Caco-2 (cell line): ENCODE data around the gene ZSCAN1. TPM values are rescaled to one million over a fixed set of nuclear protein-coding genes. Genes with fewer than 3 reads are reported as not detected.

Source experiments
- BruUV-seq: library from RNA; stranded (reverse); fragments of 400-500 nt; replicated peaks from 2 replicates; lab custom pipeline; 2021; lab: Mats Ljungman, UMichigan
- CTCF ChIA-PET: fragments of 300-600 bp; sonication (Branson Sonifier 250); formaldehyde crosslinking; loops from one replicate; lab custom pipeline; 2022; ENCODE audit warnings: antibody characterized with exemption; lab: Charles Lee
- POLR2A ChIA-PET: fragments of 300-600 bp; sonication (Branson Sonifier 250); formaldehyde crosslinking; loops from one replicate; lab custom pipeline; 2022; ENCODE audit warnings: antibody characterized with exemption; lab: Charles Lee
- DNase-seq, 2 experiments: peaks; one replicate each; pipeline versions ENCODE4 v3.0.0 to v3.0.0-alpha.2; 2020 to 2022
- H3K27me3 ChIP-seq: replicated peaks from 2 replicates; pipeline ENCODE4 v1.6.0; 2011; ENCODE audit warnings: low read length; ENCODE audit not compliant: control insufficient read depth, insufficient read depth
- H3K36me3 ChIP-seq: 2 replicates; pipeline ENCODE4 v1.5.1; 2011; ENCODE audit warnings: low read length; ENCODE audit not compliant: control insufficient read depth, insufficient read depth
- H3K4me1 ChIP-seq: fragments of 250-450 bp; sonication (Bioruptor Pico); 2 replicates; pipeline ENCODE4 v1.5.1; 2020; ENCODE audit warnings: mild to moderate bottlenecking
- H3K4me3 ChIP-seq: 2 replicates; pipeline ENCODE4 v1.5.1; 2011; ENCODE audit warnings: low read depth, mild to moderate bottlenecking, control low read depth, low read length
- H3K9me3 ChIP-seq: fragments of 250-450 bp; sonication (Bioruptor Pico); 2 replicates; pipeline ENCODE4 v1.5.1; 2020; ENCODE audit warnings: mild to moderate bottlenecking, moderate library complexity
- H3K27ac Mint-ChIP-seq: one replicate; pipeline ENCODE4 v1.8.0; 2022; ENCODE audit warnings: mixed read lengths; ENCODE audit not compliant: unreplicated experiment
- H3K27me3 Mint-ChIP-seq: one replicate; pipeline ENCODE4 v1.8.0; 2022; ENCODE audit warnings: mixed read lengths; ENCODE audit not compliant: insufficient read depth, unreplicated experiment
- H3K36me3 Mint-ChIP-seq: one replicate; pipeline ENCODE4 v1.8.0; 2022; ENCODE audit warnings: mild to moderate bottlenecking, mixed read lengths; ENCODE audit not compliant: insufficient read depth, unreplicated experiment
- H3K4me1 Mint-ChIP-seq: one replicate; pipeline ENCODE4 v1.8.0; 2022; ENCODE audit warnings: low read depth, mixed read lengths; ENCODE audit not compliant: unreplicated experiment
- H3K4me3 Mint-ChIP-seq: one replicate; pipeline ENCODE4 v1.8.0; 2022; ENCODE audit warnings: mild to moderate bottlenecking, moderate library complexity, mixed read lengths; ENCODE audit not compliant: unreplicated experiment
- H3K9me3 Mint-ChIP-seq: one replicate; pipeline ENCODE4 v1.8.0; 2022; ENCODE audit warnings: mixed read lengths; ENCODE audit not compliant: unreplicated experiment
- intact Hi-C: fragments of 100-400 bp; cut with micrococcal nuclease; formaldehyde crosslinking; loops from one replicate; pipeline ENCODE4 v1.10.0; 2022; ENCODE audit not compliant: unreplicated experiment
- total RNA-seq: library from RNA; stranded (reverse); gene quantifications from 2 replicates; pipeline ENCODE4 v1.2.3, GENCODE V29; 2022
- TF ChIP-seq, protein P1 (sequence below), 2 experiments: fragments of 200-600 bp in 1 of 2; IDR thresholded peaks; 1 replicate in 1 of 2; 2 replicates in 1 of 2; pipeline versions ENCODE4 v1.5.1 to v1.8.0; 2011 to 2022; ENCODE audit warnings: antibody characterized with exemption in 1 of 2, control low read depth in 1 of 2, inconsistent platforms in 1 of 2, low read depth in 1 of 2, low read length in 1 of 2, mild to moderate bottlenecking in 1 of 2, moderate library complexity in 1 of 2; ENCODE audit not compliant: insufficient read depth in 1 of 2, severe bottlenecking in 1 of 2, unreplicated experiment in 1 of 2

The ZSCAN1 gene
- total RNA-seq, 1 experiment from 2014 or later: not detected

- Histone ChIP-seq H3K9me3 (peaks cover 34% of the 10 kb centered on the region), H3K4me3 (no peak overlapping the region), H3K27me3 (no peaks in the 10 kb centered on the region), H3K4me1 (no peaks in the 10 kb centered on the region), H3K36me3 (no peaks in the 10 kb centered on the region)
- no TSS peak for BruUV-seq
- Mint-ChIP-seq H3K4me1 (no peaks in the 10 kb centered on the region), H3K9me3 (no peaks in the 10 kb centered on the region), H3K36me3 (no peaks in the 10 kb centered on the region), H3K4me3 (no peak overlapping the region), H3K27me3 (no peaks in the 10 kb centered on the region), H3K27ac (no peak overlapping the region)
- intact Hi-C loops: no loop called here
- DNase-seq: no peak
- TF ChIP-seq, protein P1, sequence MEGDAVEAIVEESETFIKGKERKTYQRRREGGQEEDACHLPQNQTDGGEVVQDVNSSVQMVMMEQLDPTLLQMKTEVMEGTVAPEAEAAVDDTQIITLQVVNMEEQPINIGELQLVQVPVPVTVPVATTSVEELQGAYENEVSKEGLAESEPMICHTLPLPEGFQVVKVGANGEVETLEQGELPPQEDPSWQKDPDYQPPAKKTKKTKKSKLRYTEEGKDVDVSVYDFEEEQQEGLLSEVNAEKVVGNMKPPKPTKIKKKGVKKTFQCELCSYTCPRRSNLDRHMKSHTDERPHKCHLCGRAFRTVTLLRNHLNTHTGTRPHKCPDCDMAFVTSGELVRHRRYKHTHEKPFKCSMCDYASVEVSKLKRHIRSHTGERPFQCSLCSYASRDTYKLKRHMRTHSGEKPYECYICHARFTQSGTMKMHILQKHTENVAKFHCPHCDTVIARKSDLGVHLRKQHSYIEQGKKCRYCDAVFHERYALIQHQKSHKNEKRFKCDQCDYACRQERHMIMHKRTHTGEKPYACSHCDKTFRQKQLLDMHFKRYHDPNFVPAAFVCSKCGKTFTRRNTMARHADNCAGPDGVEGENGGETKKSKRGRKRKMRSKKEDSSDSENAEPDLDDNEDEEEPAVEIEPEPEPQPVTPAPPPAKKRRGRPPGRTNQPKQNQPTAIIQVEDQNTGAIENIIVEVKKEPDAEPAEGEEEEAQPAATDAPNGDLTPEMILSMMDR (IDR thresholded peaks at IDR 0.05; ENCODE audit: insufficient read depth in 1 of 2, low read depth in 1 of 2, low read length in 1 of 2, severe bottlenecking in 1 of 2, unreplicated experiment in 1 of 2): no peak
- POLR2A ChIA-PET: no interaction called here
- CTCF ChIA-PET: no interaction called here
Measured at GRCh38 chr19:58086825-58087710, 53.2 kb downstream of the ZSCAN1 start.

- H3K4me3 ChIP-seq: no peak overlapping the region
- TF ChIP-seq, protein P1 (IDR thresholded peaks at IDR 0.05; ENCODE audit: insufficient read depth in 1 of 2, low read depth in 1 of 2, low read length in 1 of 2, severe bottlenecking in 1 of 2, unreplicated experiment in 1 of 2): no peak
- ChIA-PET POLR2A (no interaction called here), CTCF (no interaction called here)
- Mint-ChIP-seq H3K27ac (no peak overlapping the region), H3K9me3 (peaks cover 7% of the 10 kb centered on the region), H3K4me1 (no peaks in the 10 kb centered on the region), H3K27me3 (no peaks in the 10 kb centered on the region), H3K4me3 (no peak overlapping the region), H3K36me3 (peaks cover 5% of the 10 kb centered on the region)
- BruUV-seq: no TSS peak
- no peaks in the 10 kb centered on the region for H3K4me1 ChIP-seq
- intact Hi-C loops: no loop called here
- no peaks in the 10 kb centered on the region for H3K27me3 ChIP-seq
- DNase-seq: no peak
- H3K9me3 ChIP-seq: peaks cover 26% of the 10 kb centered on the region
- no peaks in the 10 kb centered on the region for H3K36me3 ChIP-seq
Measured at GRCh38 chr19:58088521-58089052, 54.8 kb downstream of the ZSCAN1 start.

DNA sequence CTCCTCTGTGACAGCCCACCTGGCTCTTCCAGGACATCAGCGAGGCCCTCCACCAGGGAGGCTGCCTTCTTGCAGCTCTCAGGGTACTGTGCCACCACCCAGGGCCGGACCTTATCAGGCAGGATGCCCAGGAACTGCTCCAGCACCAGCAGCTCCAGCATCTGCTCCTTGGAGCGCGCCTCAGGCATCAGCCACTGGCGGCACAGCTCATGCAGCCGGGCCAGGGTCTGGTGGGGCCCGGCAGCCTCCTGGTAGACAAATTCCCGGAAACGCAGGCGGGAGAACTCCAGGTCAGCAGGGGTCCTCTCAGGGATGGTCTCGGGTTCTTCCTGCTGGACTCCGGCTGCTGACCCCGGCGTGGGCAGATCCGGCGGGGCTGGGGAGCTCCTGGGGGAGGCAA is 56.0 kb downstream of the ZSCAN1 start:
- no peak overlapping the region for H3K4me3 Mint-ChIP-seq
- Histone ChIP-seq H3K4me1 (no peaks in the 10 kb centered on the region), H3K36me3 (no peaks in the 10 kb centered on the region), H3K27me3 (no peaks in the 10 kb centered on the region), H3K9me3 (peaks cover 23% of the 10 kb centered on the region), H3K4me3 (no peak overlapping the region)
- no peaks in the 10 kb centered on the region for H3K27me3 Mint-ChIP-seq
- CTCF ChIA-PET: no interaction called here
- peaks cover 8% of the 10 kb centered on the region for H3K36me3 Mint-ChIP-seq
- DNase-seq: no peak
- intact Hi-C loops: no loop called here
- H3K9me3 Mint-ChIP-seq: peaks cover 11% of the 10 kb centered on the region
- POLR2A ChIA-PET: no interaction called here
- H3K4me1 Mint-ChIP-seq: no peaks in the 10 kb centered on the region
- TF ChIP-seq, protein P1 (IDR thresholded peaks at IDR 0.05; ENCODE audit: insufficient read depth in 1 of 2, low read depth in 1 of 2, low read length in 1 of 2, severe bottlenecking in 1 of 2, unreplicated experiment in 1 of 2): no peak
- no TSS peak for BruUV-seq
- no peak overlapping the region for H3K27ac Mint-ChIP-seq
